Fibroblast of lung (primary cell): ENCODE results near the gene CD40LG. TPM values are rescaled to one million over a fixed set of nuclear protein-coding genes. Genes with fewer than 3 reads are reported as not detected.

Experiments
- DNase-seq, 2 donors: peaks; one replicate each; pipeline versions ENCODE4 v3.0.0 to v3.0.0-alpha.2; 2010; ENCODE audit warnings: low read depth in 2 of 2
- H2AFZ ChIP-seq: 2 replicates; pipeline ENCODE4 v1.5.1; 2012; ENCODE audit warnings: low read length, control low read depth, inconsistent platforms
- H3K27ac ChIP-seq: 2 replicates; pipeline ENCODE4 v1.5.1; 2011; ENCODE audit warnings: low read length, control low read depth; ENCODE audit not compliant: insufficient read depth
- H3K27me3 ChIP-seq: 2 replicates; pipeline ENCODE4 v1.5.1; 2011; ENCODE audit warnings: mild to moderate bottlenecking, low read length; ENCODE audit not compliant: control insufficient read depth, insufficient read depth
- H3K36me3 ChIP-seq: 2 replicates; pipeline ENCODE4 v1.5.1; 2011; ENCODE audit warnings: low read length; ENCODE audit not compliant: control insufficient read depth, insufficient read depth
- H3K4me1 ChIP-seq: 2 replicates; pipeline ENCODE4 v1.5.1; 2011; ENCODE audit warnings: low read length; ENCODE audit not compliant: control insufficient read depth, insufficient read depth; ENCODE audit errors: extremely low read depth
- H3K4me2 ChIP-seq: 2 replicates; pipeline ENCODE4 v1.5.1; 2011; ENCODE audit warnings: low read length, control low read depth; ENCODE audit not compliant: insufficient read depth; ENCODE audit errors: extremely low read depth
- H3K4me3 ChIP-seq, 4 experiments: fragments of 200-600 bp in 1 of 4; sonication (generic) in 1 of 4; replicated peaks in 1 of 4; 2 replicates each; pipeline ENCODE4 v1.5.1; 2011 to 2016; ENCODE audit warnings: low read length in 4 of 4, low read depth in 3 of 4, mild to moderate bottlenecking in 3 of 4, control low read depth in 2 of 4, inconsistent platforms in 1 of 4, mixed read lengths in 1 of 4; ENCODE audit not compliant: insufficient read depth in 1 of 4; ENCODE audit errors: control extremely low read depth in 1 of 4
- H3K79me2 ChIP-seq: 2 replicates; pipeline ENCODE4 v1.5.1; 2012; ENCODE audit warnings: mild to moderate bottlenecking, low read length, inconsistent platforms; ENCODE audit not compliant: control insufficient read depth, insufficient read depth
- H3K9ac ChIP-seq: 2 replicates; pipeline ENCODE4 v1.5.1; 2011; ENCODE audit warnings: mild to moderate bottlenecking, low read length, control low read depth; ENCODE audit not compliant: insufficient read depth
- H3K9me3 ChIP-seq: 2 replicates; pipeline ENCODE4 v1.5.1; 2012; ENCODE audit warnings: low read depth, low read length; ENCODE audit not compliant: control insufficient read depth, insufficient read depth
- H4K20me1 ChIP-seq: 2 replicates; pipeline ENCODE4 v1.5.1; 2011; ENCODE audit warnings: low read length; ENCODE audit not compliant: control insufficient read depth, insufficient read depth; ENCODE audit errors: extremely low read depth
- CTCF ChIP-seq, 2 donors: IDR thresholded peaks in 1 of 2; conservative IDR thresholded peaks in 1 of 2; 1 replicate in 1 of 2; 2 replicates in 1 of 2; pipeline ENCODE4 v1.5.1; 2011 to 2012; ENCODE audit warnings: low read length in 2 of 2, control low read depth in 1 of 2, inconsistent platforms in 1 of 2, low read depth in 1 of 2, mild to moderate bottlenecking in 1 of 2
- EZH2 ChIP-seq: IDR thresholded peaks from 2 replicates; pipeline ENCODE4 v1.5.1; 2012; ENCODE audit warnings: low read length, control low read depth, mild to moderate bottlenecking; ENCODE audit errors: missing control alignments
- polyA plus RNA-seq, 2 donors: library from polyadenylated mRNA; depleted of rRNA in 1 of 2; stranded (reverse) in 1 of 2; unstranded in 1 of 2; fragments of >200 nt; gene quantifications; 2 replicates each; pipeline ENCODE4 v1.2.1, GENCODE V29; 2011 to 2012; ENCODE audit warnings: missing spikeins in 1 of 2
- total RNA-seq: library from RNA; depleted of rRNA; stranded (reverse); fragments of >200 nt; gene quantifications from 2 replicates; pipeline ENCODE4 v1.2.1, GENCODE V29; 2014

CD40LG gene
- total and polyA plus RNA-seq, 2 donors (not counting 1 experiment from before 2014, with no cell fraction given): not detected

- Histone ChIP-seq H3K9me3 (no peaks in the 10 kb centered on the region), H3K27ac (no peak overlapping the region), H4K20me1 (no peaks in the 10 kb centered on the region), H3K27me3 (no peaks in the 10 kb centered on the region), H3K79me2 (no peaks in the 10 kb centered on the region), H3K9ac (no peak overlapping the region), H2AFZ (no peak overlapping the region), H3K4me2 (no peak overlapping the region), H3K36me3 (no peaks in the 10 kb centered on the region), H3K4me3 (no peak overlapping the region), H3K4me1 (no peaks in the 10 kb centered on the region)
- DNase-seq: no peak
- TF ChIP-seq CTCF (conservative IDR thresholded peaks at IDR 0.05 in 1 of 2, IDR thresholded peaks at IDR 0.05 in 1 of 2; ENCODE audit: low read depth in 1 of 2, low read length in 2 of 2) (no peak), EZH2 (no peak)
Observed at GRCh38 chrX:136607236-136607635, 40.7 kb upstream of the CD40LG start.

- DNase-seq: peak; percentile 2 to 11
- Histone ChIP-seq H4K20me1 (no peaks in the 10 kb centered on the region), H3K4me3 (no peak overlapping the region), H3K9me3 (no peaks in the 10 kb centered on the region), H3K4me2 (no peak overlapping the region), H3K27me3 (no peaks in the 10 kb centered on the region), H3K4me1 (no peaks in the 10 kb centered on the region), H2AFZ (no peak overlapping the region), H3K36me3 (no peaks in the 10 kb centered on the region), H3K27ac (no peak overlapping the region), H3K79me2 (no peaks in the 10 kb centered on the region), H3K9ac (no peak overlapping the region)
- TF ChIP-seq CTCF (conservative IDR thresholded peaks at IDR 0.05 in 1 of 2, IDR thresholded peaks at IDR 0.05 in 1 of 2; ENCODE audit: low read depth in 1 of 2, low read length in 2 of 2) (peak; percentile 15 to 17), EZH2 (no peak)
Observed at GRCh38 chrX:136608295-136608933, 39.5 kb upstream of the CD40LG start.

- H3K79me2 ChIP-seq: no peaks in the 10 kb centered on the region
- no peak overlapping the region for H3K4me2 ChIP-seq
Observed at GRCh38 chrX:136616987-136617685, 30.8 kb upstream of the CD40LG start.

More at GRCh38 chrX:136616987-136617685, 30.8 kb upstream of the CD40LG start:
- Histone ChIP-seq H2AFZ (no peak overlapping the region), H3K27ac (no peak overlapping the region), H4K20me1 (no peaks in the 10 kb centered on the region), H3K36me3 (no peaks in the 10 kb centered on the region), H3K9ac (no peak overlapping the region), H3K4me3 (no peak overlapping the region), H3K9me3 (no peaks in the 10 kb centered on the region), H3K27me3 (no peaks in the 10 kb centered on the region), H3K4me1 (no peaks in the 10 kb centered on the region)
- TF ChIP-seq EZH2: no peak
- no peak for TF ChIP-seq CTCF (conservative IDR thresholded peaks at IDR 0.05 in 1 of 2, IDR thresholded peaks at IDR 0.05 in 1 of 2; ENCODE audit: low read depth in 1 of 2, low read length in 2 of 2)
- DNase-seq: no peak
